ENCODE results near the gene LEPR.
"Not testable (repeated sequence)": the region's sequence is repeated elsewhere in the genome, so short reads cannot be mapped to it uniquely, and the experiment has no call there.

LEPR gene

GRCh38 chr1:65441464-65441863, 21.0 kb downstream of the LEPR start:
- H3K9ac ChIP-seq (ENCODE audit: low read depth, low read length) = no peak overlapping the region
- no peaks in the 10 kb centered on the region for H3K27me3 ChIP-seq (ENCODE audit: control insufficient read depth, insufficient read depth, low read length)
- no peaks in the 10 kb centered on the region for H3K9me3 ChIP-seq (replicated peaks; ENCODE audit: low read length)
- H3K36me3 ChIP-seq (ENCODE audit: insufficient read depth, low read length) = no peaks in the 10 kb centered on the region
- peaks cover 7% of the 10 kb centered on the region for H3K4me1 ChIP-seq (ENCODE audit: control insufficient read depth, insufficient read depth, low read length)
- H3K4me3 ChIP-seq (ENCODE audit: low read length) = no peak overlapping the region
- H3K4me2 ChIP-seq (ENCODE audit: low read length) = no peak overlapping the region

GRCh38 chr1:65442442-65442841, 22.0 kb downstream of the LEPR start:
- H3K4me2 ChIP-seq (ENCODE audit: low read length) = no peak overlapping the region
- no peaks in the 10 kb centered on the region for H3K36me3 ChIP-seq (ENCODE audit: insufficient read depth, low read length)
- H3K4me3 ChIP-seq (ENCODE audit: low read length) = no peak overlapping the region
- H3K9ac ChIP-seq (ENCODE audit: low read depth, low read length) = no peak overlapping the region
- H3K4me1 ChIP-seq (ENCODE audit: control insufficient read depth, insufficient read depth, low read length) = peaks cover 7% of the 10 kb centered on the region
- H3K9me3 ChIP-seq (replicated peaks; ENCODE audit: low read length) = no peaks in the 10 kb centered on the region
- H3K27me3 ChIP-seq (ENCODE audit: control insufficient read depth, insufficient read depth, low read length) = no peaks in the 10 kb centered on the region

- no peaks in the 10 kb centered on the region for H3K9me3 ChIP-seq (replicated peaks; ENCODE audit: low read length)
- H3K4me2 ChIP-seq (ENCODE audit: low read length) = no peak overlapping the region
- H3K36me3 ChIP-seq (ENCODE audit: insufficient read depth, low read length) = no peaks in the 10 kb centered on the region
- H3K27me3 ChIP-seq (ENCODE audit: control insufficient read depth, insufficient read depth, low read length) = no peaks in the 10 kb centered on the region
- peaks cover 7% of the 10 kb centered on the region for H3K4me1 ChIP-seq (ENCODE audit: control insufficient read depth, insufficient read depth, low read length)
- no peak overlapping the region for H3K4me3 ChIP-seq (ENCODE audit: low read length)
- no peak overlapping the region for H3K9ac ChIP-seq (ENCODE audit: low read depth, low read length)
These were observed 23.2 kb downstream of the LEPR start for GRCh38 chr1:65443647-65444046.

GRCh38 chr1:65444128-65444640, 23.7 kb downstream of the LEPR start:
- Histone ChIP-seq H3K4me1 (ENCODE audit: control insufficient read depth, insufficient read depth, low read length) (peaks cover 7% of the 10 kb centered on the region), H3K27me3 (ENCODE audit: control insufficient read depth, insufficient read depth, low read length) (no peaks in the 10 kb centered on the region), H3K9me3 (replicated peaks; ENCODE audit: low read length) (no peaks in the 10 kb centered on the region), H3K4me3 (ENCODE audit: low read length) (no peak overlapping the region), H3K9ac (ENCODE audit: low read depth, low read length) (no peak overlapping the region), H3K4me2 (ENCODE audit: low read length) (no peak overlapping the region), H3K36me3 (ENCODE audit: insufficient read depth, low read length) (no peaks in the 10 kb centered on the region)

GRCh38 chr1:65445837-65446236, 25.4 kb downstream of the LEPR start:
- no peak overlapping the region for H3K9ac ChIP-seq (ENCODE audit: low read depth, low read length)
- H3K4me1 ChIP-seq (ENCODE audit: control insufficient read depth, insufficient read depth, low read length) = peaks cover 4% of the 10 kb centered on the region
- no peaks in the 10 kb centered on the region for H3K9me3 ChIP-seq (replicated peaks; ENCODE audit: low read length)
- H3K27me3 ChIP-seq (ENCODE audit: control insufficient read depth, insufficient read depth, low read length) = no peaks in the 10 kb centered on the region
- no peak overlapping the region for H3K4me3 ChIP-seq (ENCODE audit: low read length)
- H3K4me2 ChIP-seq (ENCODE audit: low read length) = no peak overlapping the region
- H3K36me3 ChIP-seq (ENCODE audit: insufficient read depth, low read length) = no peaks in the 10 kb centered on the region

- H3K4me2 ChIP-seq (ENCODE audit: low read length) = no peak overlapping the region
- H3K27me3 ChIP-seq (ENCODE audit: control insufficient read depth, insufficient read depth, low read length) = no peaks in the 10 kb centered on the region
- no peaks in the 10 kb centered on the region for H3K36me3 ChIP-seq (ENCODE audit: insufficient read depth, low read length)
- no peaks in the 10 kb centered on the region for H3K4me1 ChIP-seq (ENCODE audit: control insufficient read depth, insufficient read depth, low read length)
- H3K4me3 ChIP-seq (ENCODE audit: low read length) = no peak overlapping the region
- no peak overlapping the region for H3K9ac ChIP-seq (ENCODE audit: low read depth, low read length)
- H3K9me3 ChIP-seq (replicated peaks; ENCODE audit: low read length) = no peaks in the 10 kb centered on the region
These were observed 28.9 kb downstream of the LEPR start for GRCh38 chr1:65449214-65449823.

GRCh38 chr1:65455678-65456077, 35.2 kb downstream of the LEPR start:
- not testable (repeated sequence) for H3K4me1 ChIP-seq (ENCODE audit: control insufficient read depth, insufficient read depth, low read length); H3K4me3 ChIP-seq (ENCODE audit: low read length); H3K36me3 ChIP-seq (ENCODE audit: insufficient read depth, low read length); H3K4me2 ChIP-seq (ENCODE audit: low read length); H3K9ac ChIP-seq (ENCODE audit: low read depth, low read length); H3K9me3 ChIP-seq (replicated peaks; ENCODE audit: low read length); H3K27me3 ChIP-seq (ENCODE audit: control insufficient read depth, insufficient read depth, low read length)

GRCh38 chr1:65456481-65456880, 36.0 kb downstream of the LEPR start:
- no peak overlapping the region for H3K4me3 ChIP-seq (ENCODE audit: low read length)
- peaks cover 6% of the 10 kb centered on the region for H3K4me1 ChIP-seq (ENCODE audit: control insufficient read depth, insufficient read depth, low read length)
- no peaks in the 10 kb centered on the region for H3K36me3 ChIP-seq (ENCODE audit: insufficient read depth, low read length)
- H3K4me2 ChIP-seq (ENCODE audit: low read length) = no peak overlapping the region
- no peaks in the 10 kb centered on the region for H3K9me3 ChIP-seq (replicated peaks; ENCODE audit: low read length)
- H3K9ac ChIP-seq (ENCODE audit: low read depth, low read length) = no peak overlapping the region
- no peaks in the 10 kb centered on the region for H3K27me3 ChIP-seq (ENCODE audit: control insufficient read depth, insufficient read depth, low read length)

GRCh38 chr1:65457868-65458267, 37.4 kb downstream of the LEPR start:
- Histone ChIP-seq H3K4me3 (ENCODE audit: low read length) (no peak overlapping the region), H3K27me3 (ENCODE audit: control insufficient read depth, insufficient read depth, low read length) (no peaks in the 10 kb centered on the region), H3K9ac (ENCODE audit: low read depth, low read length) (no peak overlapping the region), H3K4me2 (ENCODE audit: low read length) (no peak overlapping the region), H3K4me1 (ENCODE audit: control insufficient read depth, insufficient read depth, low read length) (peaks cover 6% of the 10 kb centered on the region), H3K36me3 (ENCODE audit: insufficient read depth, low read length) (no peaks in the 10 kb centered on the region), H3K9me3 (replicated peaks; ENCODE audit: low read length) (no peaks in the 10 kb centered on the region)

GRCh38 chr1:65458730-65459396, 38.4 kb downstream of the LEPR start:
- no peak overlapping the region for H3K9ac ChIP-seq (ENCODE audit: low read depth, low read length)
- H3K36me3 ChIP-seq (ENCODE audit: insufficient read depth, low read length) = no peaks in the 10 kb centered on the region
- H3K27me3 ChIP-seq (ENCODE audit: control insufficient read depth, insufficient read depth, low read length) = no peaks in the 10 kb centered on the region
- no peak overlapping the region for H3K4me2 ChIP-seq (ENCODE audit: low read length)
- H3K9me3 ChIP-seq (replicated peaks; ENCODE audit: low read length) = no peaks in the 10 kb centered on the region
- H3K4me1 ChIP-seq (ENCODE audit: control insufficient read depth, insufficient read depth, low read length) = peaks cover 6% of the 10 kb centered on the region
- no peak overlapping the region for H3K4me3 ChIP-seq (ENCODE audit: low read length)

GRCh38 chr1:65459397-65459768, 38.9 kb downstream of the LEPR start:
- H3K27me3 ChIP-seq (ENCODE audit: control insufficient read depth, insufficient read depth, low read length) = no peaks in the 10 kb centered on the region
- no peak overlapping the region for H3K4me3 ChIP-seq (ENCODE audit: low read length)
- H3K4me1 ChIP-seq (ENCODE audit: control insufficient read depth, insufficient read depth, low read length) = peaks cover 6% of the 10 kb centered on the region
- H3K4me2 ChIP-seq (ENCODE audit: low read length) = no peak overlapping the region
- H3K9ac ChIP-seq (ENCODE audit: low read depth, low read length) = no peak overlapping the region
- H3K9me3 ChIP-seq (replicated peaks; ENCODE audit: low read length) = no peaks in the 10 kb centered on the region
- no peaks in the 10 kb centered on the region for H3K36me3 ChIP-seq (ENCODE audit: insufficient read depth, low read length)

- not testable (repeated sequence) for H3K4me2 ChIP-seq (ENCODE audit: low read length); H3K27me3 ChIP-seq (ENCODE audit: control insufficient read depth, insufficient read depth, low read length); H3K4me3 ChIP-seq (ENCODE audit: low read length); H3K9ac ChIP-seq (ENCODE audit: low read depth, low read length); H3K9me3 ChIP-seq (replicated peaks; ENCODE audit: low read length); H3K36me3 ChIP-seq (ENCODE audit: insufficient read depth, low read length)
- H3K4me1 ChIP-seq (ENCODE audit: control insufficient read depth, insufficient read depth, low read length) = peaks cover 16% of the 10 kb centered on the region
These were observed 45.4 kb downstream of the LEPR start for GRCh38 chr1:65465837-65466236.
